ENCODE results near the gene KAT6B.

DNA sequence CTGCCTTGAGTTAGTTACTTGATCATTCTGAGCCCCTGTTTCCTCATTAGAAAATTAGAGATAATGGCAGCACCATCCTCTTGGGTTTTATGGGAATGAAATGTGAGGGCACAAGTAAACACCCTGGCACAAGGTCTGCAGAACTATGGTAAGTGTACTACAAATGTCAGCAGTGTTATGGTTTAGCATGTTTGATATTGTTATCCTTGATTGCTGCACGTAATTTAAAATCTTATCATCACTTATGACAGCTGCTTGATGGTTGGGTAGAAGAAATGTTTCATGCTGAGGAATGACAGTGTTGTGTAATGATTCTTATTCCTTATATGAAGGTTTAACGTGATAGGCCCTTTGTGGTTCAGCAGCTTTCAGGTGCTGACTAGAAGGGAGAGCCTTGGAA lies 134.3 kb downstream of the KAT6B start:
- TF ChIP-seq RAD21 (IDR thresholded peaks at IDR 0.05 in 1 of 2, conservative IDR thresholded peaks at IDR 0.05 in 1 of 2; ENCODE audit: low read depth in 2 of 2, low read length in 2 of 2) (no peak), ASH2L (IDR thresholded peaks at IDR 0.05; ENCODE audit: low read length) (no peak), POLR2A (IDR thresholded peaks at IDR 0.05; ENCODE audit: control extremely low read depth in 1 of 2, low read depth in 2 of 2, low read length in 2 of 2) (no peak), HDAC6 (IDR thresholded peaks at IDR 0.05; ENCODE audit: low read depth, low read length) (no peak), ZNF274 (IDR thresholded peaks at IDR 0.05; ENCODE audit: borderline replicate concordance, extremely low read depth, low read length) (no peak), YY1 (IDR thresholded peaks at IDR 0.05; ENCODE audit: low read depth, low read length) (no peak)
- TF ChIP-seq, protein P1, sequence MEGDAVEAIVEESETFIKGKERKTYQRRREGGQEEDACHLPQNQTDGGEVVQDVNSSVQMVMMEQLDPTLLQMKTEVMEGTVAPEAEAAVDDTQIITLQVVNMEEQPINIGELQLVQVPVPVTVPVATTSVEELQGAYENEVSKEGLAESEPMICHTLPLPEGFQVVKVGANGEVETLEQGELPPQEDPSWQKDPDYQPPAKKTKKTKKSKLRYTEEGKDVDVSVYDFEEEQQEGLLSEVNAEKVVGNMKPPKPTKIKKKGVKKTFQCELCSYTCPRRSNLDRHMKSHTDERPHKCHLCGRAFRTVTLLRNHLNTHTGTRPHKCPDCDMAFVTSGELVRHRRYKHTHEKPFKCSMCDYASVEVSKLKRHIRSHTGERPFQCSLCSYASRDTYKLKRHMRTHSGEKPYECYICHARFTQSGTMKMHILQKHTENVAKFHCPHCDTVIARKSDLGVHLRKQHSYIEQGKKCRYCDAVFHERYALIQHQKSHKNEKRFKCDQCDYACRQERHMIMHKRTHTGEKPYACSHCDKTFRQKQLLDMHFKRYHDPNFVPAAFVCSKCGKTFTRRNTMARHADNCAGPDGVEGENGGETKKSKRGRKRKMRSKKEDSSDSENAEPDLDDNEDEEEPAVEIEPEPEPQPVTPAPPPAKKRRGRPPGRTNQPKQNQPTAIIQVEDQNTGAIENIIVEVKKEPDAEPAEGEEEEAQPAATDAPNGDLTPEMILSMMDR (IDR thresholded peaks at IDR 0.05; ENCODE audit: control extremely low read depth in 1 of 3, insufficient read depth in 1 of 3, low read depth in 1 of 3, low read length in 3 of 3): no peak

All from H1 (cell line).